Activated naive CD4-positive, alpha-beta T cell treated with anti-CD3 and anti-CD28 coated beads for 36 hours (primary cell): ENCODE measurements around the gene UNC5B. TPM values are rescaled to one million over a fixed set of nuclear protein-coding genes. Genes with fewer than 3 reads are reported as not detected.
"Not testable (repeated sequence)": the region's sequence is repeated elsewhere in the genome, so short reads cannot be mapped to it uniquely, and the experiment has no call there.

ENCODE experiments used
- CTCF ChIA-PET: fragments of 350-600 bp; sonication (Branson Sonifier 250); formaldehyde crosslinking; loops from one replicate; lab custom pipeline; 2021; ENCODE audit warnings: antibody characterized with exemption; lab: Charles Lee
- DNase-seq: peaks from one replicate; pipeline ENCODE4 v3.0.0-alpha.2; 2020
- H3K27ac Mint-ChIP-seq: one replicate; pipeline ENCODE4 v1.8.0; 2021; ENCODE audit warnings: mild to moderate bottlenecking, mixed read lengths
- H3K27me3 Mint-ChIP-seq: one replicate; pipeline ENCODE4 v1.8.0; 2021; ENCODE audit warnings: low read depth, mixed read lengths
- H3K36me3 Mint-ChIP-seq: one replicate; pipeline ENCODE4 v1.8.0; 2021; ENCODE audit warnings: low read depth, mixed read lengths
- H3K4me1 Mint-ChIP-seq: one replicate; pipeline ENCODE4 v1.8.0; 2021; ENCODE audit warnings: low read depth, mixed read lengths
- H3K4me3 Mint-ChIP-seq: one replicate; pipeline ENCODE4 v1.8.0; 2021; ENCODE audit warnings: mild to moderate bottlenecking, moderate library complexity, mixed read lengths
- H3K9me3 Mint-ChIP-seq: one replicate; pipeline ENCODE4 v1.8.0; 2021; ENCODE audit warnings: mixed read lengths
- intact Hi-C: fragments of 100-400 bp; cut with micrococcal nuclease; formaldehyde crosslinking; loops from one replicate; pipeline ENCODE4 v1.15.1; 2023
- total RNA-seq, 2 experiments: library from RNA; stranded (reverse); gene quantifications; one replicate each; pipeline ENCODE4 v1.2.3, GENCODE V29; 2021

UNC5B gene
- total RNA-seq, 2 experiments from 2014 or later = 0.05 TPM

GRCh38 chr10:71296811-71297210, 84.4 kb downstream of the UNC5B start:
- H3K4me3 Mint-ChIP-seq, intact Hi-C loops, H3K9me3 Mint-ChIP-seq, H3K36me3 Mint-ChIP-seq, DNase-seq, H3K27ac Mint-ChIP-seq, H3K4me1 Mint-ChIP-seq, CTCF ChIA-PET, H3K27me3 Mint-ChIP-seq: not testable (repeated sequence)

GRCh38 chr10:71297343-71297742, 85.0 kb downstream of the UNC5B start:
- H3K27me3 Mint-ChIP-seq = no peaks in the 10 kb centered on the region
- no peaks in the 10 kb centered on the region for H3K36me3 Mint-ChIP-seq
- intact Hi-C loops = no loop called here
- CTCF ChIA-PET = no interaction called here
- no peak overlapping the region for H3K27ac Mint-ChIP-seq
- H3K4me3 Mint-ChIP-seq = no peak overlapping the region
- no peak for DNase-seq
- H3K4me1 Mint-ChIP-seq = peaks cover 2% of the 10 kb centered on the region
- H3K9me3 Mint-ChIP-seq = no peaks in the 10 kb centered on the region

GRCh38 chr10:71299071-71299785, 86.9 kb downstream of the UNC5B start:
- DNase-seq = no peak

GRCh38 chr10:71300555-71301370, 88.4 kb downstream of the UNC5B start:
- Mint-ChIP-seq H3K4me1 (peaks cover 2% of the 10 kb centered on the region), H3K36me3 (no peaks in the 10 kb centered on the region), H3K9me3 (no peaks in the 10 kb centered on the region), H3K4me3 (no peak overlapping the region), H3K27ac (no peak overlapping the region), H3K27me3 (no peaks in the 10 kb centered on the region)
- CTCF ChIA-PET = interaction anchor here (0.6 kb wide), 1 partner anchor 1036 kb away, joined by 3 read pairs; no protein-coding TSS in a partner anchor
- no peak for DNase-seq
- intact Hi-C loops = no loop called here

More at GRCh38 chr10:71299071-71299785, 86.9 kb downstream of the UNC5B start:
- Mint-ChIP-seq H3K4me1 (peaks cover 2% of the 10 kb centered on the region), H3K36me3 (no peaks in the 10 kb centered on the region), H3K27ac (no peak overlapping the region), H3K9me3 (no peaks in the 10 kb centered on the region), H3K27me3 (no peaks in the 10 kb centered on the region), H3K4me3 (no peak overlapping the region)
- intact Hi-C loops = no loop called here
- CTCF ChIA-PET = interaction anchor here (0.6 to 0.7 kb wide), 2 partner anchors 24 to 326 kb away, joined by 3 to 4 read pairs; no protein-coding TSS in a partner anchor

- intact Hi-C loops = no loop called here
- Mint-ChIP-seq H3K27me3 (no peaks in the 10 kb centered on the region), H3K9me3 (no peaks in the 10 kb centered on the region), H3K4me1 (peaks cover 2% of the 10 kb centered on the region), H3K27ac (no peak overlapping the region), H3K36me3 (no peaks in the 10 kb centered on the region), H3K4me3 (no peak overlapping the region)
- CTCF ChIA-PET = no interaction called here
- DNase-seq = no peak
Measured at GRCh38 chr10:71301371-71301916, 89.1 kb downstream of the UNC5B start.

- Mint-ChIP-seq H3K36me3 (no peaks in the 10 kb centered on the region), H3K4me1 (peaks cover 2% of the 10 kb centered on the region), H3K27ac (no peak overlapping the region), H3K4me3 (no peak overlapping the region), H3K27me3 (no peaks in the 10 kb centered on the region), H3K9me3 (no peaks in the 10 kb centered on the region)
- intact Hi-C loops = no loop called here
- DNase-seq = no peak
- CTCF ChIA-PET = interaction anchor here (0.6 to 1.7 kb wide), 3 partner anchors 12 to 261 kb away, joined by 3 to 4 read pairs (median 3); no protein-coding TSS in a partner anchor
Measured at GRCh38 chr10:71302451-71302850, 90.1 kb downstream of the UNC5B start.

GRCh38 chr10:71302874-71303568, 90.7 kb downstream of the UNC5B start:
- Mint-ChIP-seq H3K27ac (no peak overlapping the region), H3K4me3 (no peak overlapping the region), H3K9me3 (no peaks in the 10 kb centered on the region), H3K36me3 (no peaks in the 10 kb centered on the region), H3K27me3 (no peaks in the 10 kb centered on the region), H3K4me1 (peaks cover 2% of the 10 kb centered on the region)
- CTCF ChIA-PET = interaction anchor here (0.6 to 1.7 kb wide), 3 partner anchors 8 to 19 kb away, joined by 3 to 4 read pairs (median 3); no protein-coding TSS in a partner anchor
- DNase-seq = no peak
- intact Hi-C loops = no loop called here

- DNase-seq = no peak
- CTCF ChIA-PET = interaction anchor here (0.6 to 1.7 kb wide), 4 partner anchors 9 to 38 kb away, joined by 3 to 4 read pairs (median 3); no protein-coding TSS in a partner anchor
- no peaks in the 10 kb centered on the region for H3K9me3 Mint-ChIP-seq
- peaks cover 2% of the 10 kb centered on the region for H3K4me1 Mint-ChIP-seq
- no peak overlapping the region for H3K27ac Mint-ChIP-seq
- H3K27me3 Mint-ChIP-seq = no peaks in the 10 kb centered on the region
- no peak overlapping the region for H3K4me3 Mint-ChIP-seq
- intact Hi-C loops = no loop called here
- H3K36me3 Mint-ChIP-seq = no peaks in the 10 kb centered on the region
Measured at GRCh38 chr10:71303569-71303907, 91.2 kb downstream of the UNC5B start.

- Mint-ChIP-seq H3K27ac (no peak overlapping the region), H3K4me1 (peaks cover under 1% of the 10 kb centered on the region), H3K36me3 (no peaks in the 10 kb centered on the region), H3K4me3 (no peak overlapping the region), H3K9me3 (no peaks in the 10 kb centered on the region), H3K27me3 (no peaks in the 10 kb centered on the region)
- intact Hi-C loops = no loop called here
- no peak for DNase-seq
- CTCF ChIA-PET = no interaction called here
Measured at GRCh38 chr10:71304914-71305313, 92.5 kb downstream of the UNC5B start.

GRCh38 chr10:71306979-71307378, 94.6 kb downstream of the UNC5B start:
- Mint-ChIP-seq H3K27me3 (peaks cover 3% of the 10 kb centered on the region), H3K27ac (no peak overlapping the region), H3K4me1 (no peaks in the 10 kb centered on the region), H3K4me3 (no peak overlapping the region), H3K9me3 (no peaks in the 10 kb centered on the region), H3K36me3 (no peaks in the 10 kb centered on the region)
- DNase-seq = no peak
- CTCF ChIA-PET = interaction anchor here (1.1 kb wide), 2 partner anchors 264 to 393 kb away, joined by 4 to 5 read pairs; no protein-coding TSS in a partner anchor
- intact Hi-C loops = no loop called here

GRCh38 chr10:71307469-71308085, 95.2 kb downstream of the UNC5B start:
- H3K4me1 Mint-ChIP-seq = no peaks in the 10 kb centered on the region

More at GRCh38 chr10:71307469-71308085, 95.2 kb downstream of the UNC5B start:
- peaks cover 3% of the 10 kb centered on the region for H3K27me3 Mint-ChIP-seq
- no peak for DNase-seq
- H3K27ac Mint-ChIP-seq = no peak overlapping the region
- CTCF ChIA-PET = interaction anchor here (1.1 kb wide), 2 partner anchors 263 to 392 kb away, joined by 4 to 5 read pairs; no protein-coding TSS in a partner anchor
- H3K36me3 Mint-ChIP-seq = no peaks in the 10 kb centered on the region
- no peak overlapping the region for H3K4me3 Mint-ChIP-seq
- intact Hi-C loops = no loop called here
- H3K9me3 Mint-ChIP-seq = no peaks in the 10 kb centered on the region
